H9 (cell line): ENCODE data around the gene GPR12. TPM values are rescaled to one million over a fixed set of nuclear protein-coding genes. Genes with fewer than 3 reads are reported as not detected.

Experiments used
- DNase-seq: peaks from one replicate; pipeline ENCODE4 v3.0.0-alpha.2; 2017
- H2AFZ ChIP-seq: one replicate; pipeline ENCODE4 v1.6.1; 2013; ENCODE audit warnings: mild to moderate bottlenecking, low read length, control low read depth, moderate library complexity
- H2AK5ac ChIP-seq: 2 replicates; pipeline ENCODE4 v1.6.1; 2013; ENCODE audit warnings: low read length, control low read depth, mixed read lengths; ENCODE audit not compliant: insufficient read length
- H2BK120ac ChIP-seq: one replicate; pipeline ENCODE4 v1.6.1; 2013; ENCODE audit warnings: low read depth, mild to moderate bottlenecking, low read length, control low read depth, inconsistent platforms; ENCODE audit not compliant: poor library complexity, severe bottlenecking
- H2BK12ac ChIP-seq: 2 replicates; pipeline ENCODE4 v1.6.1; 2013; ENCODE audit warnings: low read length, control low read depth, mixed read lengths, low read depth; ENCODE audit not compliant: insufficient read length
- H2BK15ac ChIP-seq: 2 replicates; pipeline ENCODE4 v1.6.1; 2013; ENCODE audit warnings: low read depth, low read length, control low read depth
- H2BK20ac ChIP-seq: one replicate; pipeline ENCODE4 v1.6.1; 2013; ENCODE audit warnings: low read depth, mild to moderate bottlenecking, low read length, control low read depth, inconsistent platforms; ENCODE audit not compliant: poor library complexity, severe bottlenecking
- H2BK5ac ChIP-seq: 2 replicates; pipeline ENCODE4 v1.6.1; 2013; ENCODE audit warnings: low read length, control low read depth, mixed read lengths; ENCODE audit not compliant: insufficient read length
- H3K14ac ChIP-seq: 2 replicates; pipeline ENCODE4 v1.6.1; 2013; ENCODE audit warnings: low read length, control low read depth; ENCODE audit not compliant: insufficient read depth
- H3K18ac ChIP-seq: 2 replicates; pipeline ENCODE4 v1.6.1; 2013; ENCODE audit warnings: low read depth, mild to moderate bottlenecking, mixed read lengths, low read length, control low read depth; ENCODE audit not compliant: insufficient read length
- H3K23ac ChIP-seq: 2 replicates; pipeline ENCODE4 v1.6.1; 2013; ENCODE audit warnings: low read length, control low read depth, mixed read lengths, low read depth; ENCODE audit not compliant: insufficient read length
- H3K23me2 ChIP-seq: 2 replicates; pipeline ENCODE4 v1.6.1; 2013; ENCODE audit warnings: low read depth, mild to moderate bottlenecking, mixed read lengths, low read length, control low read depth; ENCODE audit not compliant: insufficient read length, poor library complexity, severe bottlenecking
- H3K27ac ChIP-seq: 2 replicates; pipeline ENCODE4 v1.5.1; 2013; ENCODE audit warnings: low read length, control low read depth, mixed read lengths, low read depth; ENCODE audit not compliant: insufficient read length
- H3K27me3 ChIP-seq: 2 replicates; pipeline ENCODE4 v1.6.1; 2013; ENCODE audit warnings: low read length, control low read depth, inconsistent platforms; ENCODE audit not compliant: insufficient read depth
- H3K4ac ChIP-seq: 2 replicates; pipeline ENCODE4 v1.6.1; 2013; ENCODE audit warnings: low read depth, mild to moderate bottlenecking, control low read depth, inconsistent platforms, low read length, moderate library complexity
- H3K4me1 ChIP-seq: 2 replicates; pipeline ENCODE4 v1.6.1; 2013; ENCODE audit warnings: low read length, control low read depth, inconsistent platforms; ENCODE audit not compliant: insufficient read depth
- H3K4me2 ChIP-seq: 2 replicates; pipeline ENCODE4 v1.6.1; 2013; ENCODE audit warnings: low read length, control low read depth, mixed read lengths; ENCODE audit not compliant: insufficient read length, insufficient read depth
- H3K56ac ChIP-seq: 2 replicates; pipeline ENCODE4 v1.6.1; 2013; ENCODE audit warnings: low read depth, mild to moderate bottlenecking, mixed read lengths, low read length, control low read depth; ENCODE audit not compliant: insufficient read length
- H3K79me1 ChIP-seq: 2 replicates; pipeline ENCODE4 v1.6.1; 2013; ENCODE audit warnings: low read depth, mild to moderate bottlenecking, moderate library complexity, low read length, control low read depth, inconsistent platforms; ENCODE audit not compliant: insufficient read depth, poor library complexity, severe bottlenecking
- H3K79me2 ChIP-seq: 2 replicates; pipeline ENCODE4 v1.6.1; 2013; ENCODE audit warnings: low read length, control low read depth, inconsistent platforms; ENCODE audit not compliant: insufficient read depth
- H3K9ac ChIP-seq: 2 replicates; pipeline ENCODE4 v1.6.1; 2013; ENCODE audit warnings: low read length, control low read depth, mixed read lengths; ENCODE audit not compliant: insufficient read length; ENCODE audit errors: extremely low read depth
- H3K9me3 ChIP-seq: one replicate; pipeline ENCODE4 v1.6.1; 2013; ENCODE audit warnings: low read depth, low read length, inconsistent platforms; ENCODE audit not compliant: control insufficient read depth
- H3T11ph ChIP-seq: one replicate; pipeline ENCODE4 v1.6.1; 2013; ENCODE audit warnings: mild to moderate bottlenecking, low read length, control low read depth, inconsistent platforms
- H4K20me1 ChIP-seq: one replicate; pipeline ENCODE4 v1.6.1; 2013; ENCODE audit not compliant: control insufficient read depth, insufficient read length, insufficient read depth
- H4K5ac ChIP-seq: 2 replicates; pipeline ENCODE4 v1.6.1; 2013; ENCODE audit warnings: low read depth, mild to moderate bottlenecking, mixed read lengths, low read length, control low read depth; ENCODE audit not compliant: insufficient read length
- H4K8ac ChIP-seq: replicated peaks from 2 replicates; pipeline ENCODE4 v1.6.1; 2013; ENCODE audit warnings: low read length, control low read depth, mixed read lengths, low read depth; ENCODE audit not compliant: insufficient read length
- H4K91ac ChIP-seq: 2 replicates; pipeline ENCODE4 v1.6.1; 2013; ENCODE audit warnings: low read depth, mild to moderate bottlenecking, moderate library complexity, mixed read lengths, low read length, control low read depth; ENCODE audit not compliant: insufficient read length
- H3K27ac Mint-ChIP-seq, 3 experiments: 2 replicates in 2 of 3; 3 replicates in 1 of 3; pipeline ENCODE4 v1.8.0; 2020 to 2021; ENCODE audit warnings: mixed read lengths in 3 of 3, mild to moderate bottlenecking in 1 of 3, moderate library complexity in 1 of 3
- H3K27me3 Mint-ChIP-seq: 2 replicates; pipeline ENCODE4 v1.8.0; 2021; ENCODE audit warnings: low read depth, mild to moderate bottlenecking, moderate library complexity, mixed read lengths
- H3K36me3 Mint-ChIP-seq, 3 experiments: 2 replicates in 2 of 3; 3 replicates in 1 of 3; pipeline ENCODE4 v1.8.0; 2020 to 2021; ENCODE audit warnings: low read depth in 3 of 3, mixed read lengths in 3 of 3; ENCODE audit not compliant: insufficient read depth in 1 of 3
- H3K4me1 Mint-ChIP-seq, 2 experiments: 2 replicates each; pipeline ENCODE4 v1.8.0; 2020; ENCODE audit warnings: mixed read lengths in 2 of 2
- H3K4me3 Mint-ChIP-seq, 2 experiments: 2 replicates in 1 of 2; 3 replicates in 1 of 2; pipeline ENCODE4 v1.8.0; 2020 to 2021; ENCODE audit warnings: mild to moderate bottlenecking in 2 of 2, mixed read lengths in 2 of 2, moderate library complexity in 1 of 2
- H3K9me3 Mint-ChIP-seq, 2 experiments: 2 replicates in 1 of 2; 3 replicates in 1 of 2; pipeline ENCODE4 v1.8.0; 2020; ENCODE audit warnings: mild to moderate bottlenecking in 2 of 2, mixed read lengths in 2 of 2, moderate library complexity in 1 of 2
- WGBS: extraction: QIAGEN DNeasy Blood & Tissue Kit; methylation state at CpG from one replicate; pipeline ENCODE4 v1.1.7; 2013; ENCODE audit warnings: missing lambda C conversion rate, low lambda C conversion rate, mixed read lengths; ENCODE audit not compliant: insufficient read length; ENCODE audit errors: extremely low coverage; 5-methylcytosine and 5-hydroxymethylcytosine counted together
- total RNA-seq: library from RNA; stranded (reverse); gene quantifications from 2 replicates; pipeline ENCODE4 v1.2.1, GENCODE V29; 2021
- TF ChIP-seq, protein P1 (sequence below): fragments of 200-600 bp; sonication (generic); conservative IDR thresholded peaks from 3 replicates; pipeline ENCODE4 v1.8.0; 2021; ENCODE audit warnings: antibody characterized with exemption, mild to moderate bottlenecking

GPR12 gene
- total RNA-seq, 1 experiment from 2014 or later, result not detected

DNA sequence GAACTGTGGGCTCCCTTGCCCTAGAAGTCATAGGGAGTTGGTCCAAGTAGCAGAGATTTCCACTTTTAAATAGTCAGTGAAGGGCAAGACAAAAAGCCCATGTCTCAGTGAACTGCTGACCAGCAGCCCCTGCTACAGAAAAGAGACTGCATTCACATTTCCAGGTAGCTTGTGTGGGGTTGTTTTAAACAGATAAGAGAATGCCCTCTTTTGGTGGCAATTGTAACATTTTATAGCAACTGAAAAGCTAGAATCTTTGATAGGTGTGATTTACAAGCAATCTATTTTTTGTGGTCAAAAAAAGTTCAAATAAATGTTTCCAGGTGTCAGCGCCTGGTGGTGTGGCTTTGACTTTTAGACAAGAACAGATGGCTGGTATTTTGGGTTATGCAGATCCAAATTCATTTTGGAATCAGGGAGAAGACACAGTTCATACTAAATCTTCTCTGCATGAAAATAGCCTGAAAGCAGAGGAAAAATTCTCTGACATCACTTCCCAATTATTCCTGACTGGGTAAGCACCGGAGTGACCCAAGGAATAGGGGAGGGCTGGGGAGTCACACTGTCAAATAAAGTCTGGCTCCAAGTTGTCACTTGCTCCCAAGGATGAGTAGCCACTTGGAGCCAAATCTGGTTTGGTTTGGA, 26.2 kb upstream of the GPR12 start:
- Histone ChIP-seq H2AK5ac (no peak overlapping the region), H3K79me2 (no peaks in the 10 kb centered on the region), H3K9ac (no peak overlapping the region), H3K56ac (no peak overlapping the region), H2BK20ac (no peak overlapping the region), H3K23me2 (peaks cover 10% of the 10 kb centered on the region), H4K8ac (no peak overlapping the region), H2AFZ (no peak overlapping the region), H3K14ac (no peak overlapping the region), H3K23ac (no peak overlapping the region), H3K18ac (no peak overlapping the region), H3K79me1 (no peaks in the 10 kb centered on the region), H3T11ph (no peak overlapping the region), H4K91ac (no peak overlapping the region), H2BK5ac (no peak overlapping the region), H2BK15ac (no peak overlapping the region), H4K20me1 (no peaks in the 10 kb centered on the region), H3K4ac (no peak overlapping the region), H3K27me3 (no peaks in the 10 kb centered on the region), H3K4me1 (peaks cover 3% of the 10 kb centered on the region; the same call in 1 of the 2 replicates), H4K5ac (no peak overlapping the region), H3K9me3 (no peaks in the 10 kb centered on the region), H2BK12ac (no peak overlapping the region), H2BK120ac (no peak overlapping the region), H3K4me2 (no peak overlapping the region), H3K27ac (no peak overlapping the region)
- Mint-ChIP-seq H3K27me3 (peaks cover 16% of the 10 kb centered on the region), H3K27ac (no peak overlapping the region), H3K9me3 (peaks cover 0 to 6% of the 10 kb centered on the region in 2 experiments; a peak in 4 of 5 replicates), H3K4me3 (no peak overlapping the region), H3K36me3 (no peaks in the 10 kb centered on the region; a peak in 1 of 7 replicates), H3K4me1 (peaks cover 27 to 30% of the 10 kb centered on the region in 2 experiments)
- no CpG with 5 or more reads among the region's 2 CpGs for WGBS
- TF ChIP-seq, protein P1, sequence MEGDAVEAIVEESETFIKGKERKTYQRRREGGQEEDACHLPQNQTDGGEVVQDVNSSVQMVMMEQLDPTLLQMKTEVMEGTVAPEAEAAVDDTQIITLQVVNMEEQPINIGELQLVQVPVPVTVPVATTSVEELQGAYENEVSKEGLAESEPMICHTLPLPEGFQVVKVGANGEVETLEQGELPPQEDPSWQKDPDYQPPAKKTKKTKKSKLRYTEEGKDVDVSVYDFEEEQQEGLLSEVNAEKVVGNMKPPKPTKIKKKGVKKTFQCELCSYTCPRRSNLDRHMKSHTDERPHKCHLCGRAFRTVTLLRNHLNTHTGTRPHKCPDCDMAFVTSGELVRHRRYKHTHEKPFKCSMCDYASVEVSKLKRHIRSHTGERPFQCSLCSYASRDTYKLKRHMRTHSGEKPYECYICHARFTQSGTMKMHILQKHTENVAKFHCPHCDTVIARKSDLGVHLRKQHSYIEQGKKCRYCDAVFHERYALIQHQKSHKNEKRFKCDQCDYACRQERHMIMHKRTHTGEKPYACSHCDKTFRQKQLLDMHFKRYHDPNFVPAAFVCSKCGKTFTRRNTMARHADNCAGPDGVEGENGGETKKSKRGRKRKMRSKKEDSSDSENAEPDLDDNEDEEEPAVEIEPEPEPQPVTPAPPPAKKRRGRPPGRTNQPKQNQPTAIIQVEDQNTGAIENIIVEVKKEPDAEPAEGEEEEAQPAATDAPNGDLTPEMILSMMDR, result no peak
- no peak for DNase-seq
